Liver (tissue), 9 donors: ENCODE results near the gene CCDC88C. TPM values are rescaled to one million over a fixed set of nuclear protein-coding genes. Genes with fewer than 3 reads are reported as not detected.

Experiments
- DNase-seq: peaks from one replicate; pipeline ENCODE4 v3.0.0-alpha.2; 2017; ENCODE audit warnings: low spot score
- H3K27ac ChIP-seq, 2 donors: one replicate each; pipeline ENCODE4 v1.7.0; 2013; ENCODE audit warnings: inconsistent platforms in 2 of 2, low read length in 2 of 2, control low read depth in 1 of 2, low read depth in 1 of 2, mild to moderate bottlenecking in 1 of 2
- H3K27me3 ChIP-seq, 4 donors: one replicate each; pipeline versions ENCODE4 v1.6.1 to v1.7.0; 2013; ENCODE audit warnings: low read length in 3 of 4, inconsistent platforms in 1 of 4, mild to moderate bottlenecking in 1 of 4, moderate library complexity in 1 of 4; ENCODE audit not compliant: control insufficient read depth in 4 of 4, insufficient read depth in 4 of 4
- H3K36me3 ChIP-seq, 4 donors: one replicate each; pipeline versions ENCODE4 v1.6.1 to v1.7.0; 2013; ENCODE audit warnings: low read length in 3 of 4, mild to moderate bottlenecking in 3 of 4, low read depth in 1 of 4, moderate library complexity in 1 of 4; ENCODE audit not compliant: control insufficient read depth in 4 of 4, insufficient read depth in 3 of 4
- H3K4me1 ChIP-seq, 4 donors: one replicate each; pipeline versions ENCODE4 v1.6.1 to v1.7.0; 2013; ENCODE audit warnings: low read length in 3 of 4, mild to moderate bottlenecking in 3 of 4, moderate library complexity in 1 of 4; ENCODE audit not compliant: control insufficient read depth in 4 of 4, insufficient read depth in 4 of 4
- H3K4me3 ChIP-seq, 3 donors: one replicate each; pipeline versions ENCODE4 v1.6.1 to v1.7.0; 2013; ENCODE audit warnings: low read length in 3 of 3, control low read depth in 1 of 3, low read depth in 1 of 3, mild to moderate bottlenecking in 1 of 3
- H3K9ac ChIP-seq, 2 donors: one replicate each; pipeline ENCODE4 v1.7.0; 2013; ENCODE audit warnings: low read length in 2 of 2, mild to moderate bottlenecking in 2 of 2, moderate library complexity in 2 of 2, control low read depth in 1 of 2, low read depth in 1 of 2
- H3K9me3 ChIP-seq, 4 donors: one replicate each; pipeline versions ENCODE4 v1.6.1 to v1.7.0; 2013; ENCODE audit warnings: low read length in 3 of 4; ENCODE audit not compliant: control insufficient read depth in 4 of 4
- ATF3 ChIP-seq: IDR thresholded peaks from 2 replicates; pipeline ENCODE4 v1.6.1; 2016; ENCODE audit warnings: antibody characterized with exemption
- EGR1 ChIP-seq, 2 donors: IDR thresholded peaks; 2 replicates each; pipeline ENCODE4 v1.6.1; 2016 to 2018; ENCODE audit warnings: antibody characterized with exemption in 2 of 2, low read depth in 2 of 2
- FOXA1 ChIP-seq: IDR thresholded peaks from 2 replicates; pipeline ENCODE4 v1.6.1; 2016; ENCODE audit warnings: antibody characterized with exemption
- FOXA2 ChIP-seq: IDR thresholded peaks from 2 replicates; pipeline ENCODE4 v1.6.1; 2016; ENCODE audit warnings: antibody characterized with exemption
- GABPA ChIP-seq, 2 donors: IDR thresholded peaks in 1 of 2; conservative IDR thresholded peaks in 1 of 2; 2 replicates each; pipeline ENCODE4 v1.6.1; 2016; ENCODE audit warnings: antibody characterized with exemption in 2 of 2, mild to moderate bottlenecking in 1 of 2, moderate library complexity in 1 of 2
- HNF4A ChIP-seq, 2 donors: conservative IDR thresholded peaks; 2 replicates each; pipeline ENCODE4 v1.6.1; 2016; ENCODE audit warnings: antibody characterized with exemption in 2 of 2, mild to moderate bottlenecking in 2 of 2
- HNF4G ChIP-seq: IDR thresholded peaks from 2 replicates; pipeline ENCODE4 v1.6.1; 2016; ENCODE audit warnings: antibody characterized with exemption
- JUND ChIP-seq, 2 donors: IDR thresholded peaks; 2 replicates each; pipeline ENCODE4 v1.6.1; 2016; ENCODE audit warnings: antibody characterized with exemption in 2 of 2
- MAX ChIP-seq: IDR thresholded peaks from 2 replicates; pipeline ENCODE4 v1.6.1; 2016; ENCODE audit warnings: antibody characterized with exemption
- NR2F2 ChIP-seq: IDR thresholded peaks from 2 replicates; pipeline ENCODE4 v1.6.1; 2016; ENCODE audit warnings: antibody characterized with exemption
- RAD21 ChIP-seq, 2 donors: IDR thresholded peaks; 2 replicates each; pipeline ENCODE4 v1.6.1; 2016; ENCODE audit warnings: antibody characterized with exemption in 2 of 2, mild to moderate bottlenecking in 2 of 2
- RXRA ChIP-seq, 2 donors: IDR thresholded peaks; 2 replicates each; pipeline ENCODE4 v1.6.1; 2017 to 2018; ENCODE audit warnings: antibody characterized with exemption in 2 of 2, mild to moderate bottlenecking in 1 of 2
- SP1 ChIP-seq: IDR thresholded peaks from 2 replicates; pipeline ENCODE4 v1.6.1; 2018; ENCODE audit warnings: antibody characterized with exemption, mild to moderate bottlenecking
- YY1 ChIP-seq: IDR thresholded peaks from 2 replicates; pipeline ENCODE4 v1.6.1; 2016; ENCODE audit warnings: antibody characterized with exemption, mild to moderate bottlenecking
- ZBTB33 ChIP-seq: IDR thresholded peaks from 2 replicates; pipeline ENCODE4 v1.6.1; 2016; ENCODE audit warnings: antibody characterized with exemption
- WGBS: extraction: QIAGEN DNeasy Blood & Tissue Kit; methylation state at CpG from one replicate; pipeline ENCODE4 v1.1.7; 2013; 5-methylcytosine and 5-hydroxymethylcytosine counted together
- polyA plus RNA-seq, 2 donors: library from polyadenylated mRNA; stranded (reverse) in 1 of 2; unstranded in 1 of 2; fragments of 200-250 nt in 1 of 2; fragments of >200 nt in 1 of 2; fragmentation: Nextera tagmentation in 1 of 2; extraction: Ambion mirVana in 1 of 2; gene quantifications; one replicate each; pipeline versions ENCODE4 v1.2.1 to v1.2.3, GENCODE V29; 2013 to 2015
- total RNA-seq, 2 donors: library from RNA; depleted of rRNA; stranded (reverse); fragments of >200 nt; gene quantifications; one replicate each; pipeline ENCODE4 v1.2.3, GENCODE V29; 2014
- TF ChIP-seq, protein P1 (sequence below): IDR thresholded peaks from 2 replicates; pipeline ENCODE4 v1.6.1; 2016; ENCODE audit warnings: antibody characterized with exemption, mild to moderate bottlenecking
- TF ChIP-seq, protein P2 (sequence below): fragments of 150-350 bp; IDR thresholded peaks from 2 replicates; pipeline ENCODE4 v1.5.1; 2017; ENCODE audit warnings: improper control_type of control experiment, low read depth, low read length; ENCODE audit not compliant: missing input control
- donor health status: healthy.
- donor health status: healthy.
- donor health status: healthy.
- donor health status: healthy.
- donor health status: healthy.

Gene CCDC88C
- total and polyA plus RNA-seq, 4 donors = 1.3 to 10.8 (median 4.0) TPM

GRCh38 chr14:91271639-91272038 lies 146.0 kb downstream of the CCDC88C start:
- no peak for TF ChIP-seq JUND (IDR thresholded peaks at IDR 0.05)
- TF ChIP-seq ATF3 = no peak
- no peak for TF ChIP-seq ZBTB33
- no peak for TF ChIP-seq MAX
- TF ChIP-seq RXRA (IDR thresholded peaks at IDR 0.05) = no peak
- no peak for TF ChIP-seq FOXA2
- TF ChIP-seq YY1 = no peak
- TF ChIP-seq HNF4A (conservative IDR thresholded peaks at IDR 0.05) = no peak
- TF ChIP-seq GABPA (IDR thresholded peaks at IDR 0.05 in 1 of 2, conservative IDR thresholded peaks at IDR 0.05 in 1 of 2) = no peak
- TF ChIP-seq EGR1 (IDR thresholded peaks at IDR 0.05; ENCODE audit: low read depth in 2 of 2) = no peak
- no peak for TF ChIP-seq RAD21 (IDR thresholded peaks at IDR 0.05)
- TF ChIP-seq, protein P1, sequence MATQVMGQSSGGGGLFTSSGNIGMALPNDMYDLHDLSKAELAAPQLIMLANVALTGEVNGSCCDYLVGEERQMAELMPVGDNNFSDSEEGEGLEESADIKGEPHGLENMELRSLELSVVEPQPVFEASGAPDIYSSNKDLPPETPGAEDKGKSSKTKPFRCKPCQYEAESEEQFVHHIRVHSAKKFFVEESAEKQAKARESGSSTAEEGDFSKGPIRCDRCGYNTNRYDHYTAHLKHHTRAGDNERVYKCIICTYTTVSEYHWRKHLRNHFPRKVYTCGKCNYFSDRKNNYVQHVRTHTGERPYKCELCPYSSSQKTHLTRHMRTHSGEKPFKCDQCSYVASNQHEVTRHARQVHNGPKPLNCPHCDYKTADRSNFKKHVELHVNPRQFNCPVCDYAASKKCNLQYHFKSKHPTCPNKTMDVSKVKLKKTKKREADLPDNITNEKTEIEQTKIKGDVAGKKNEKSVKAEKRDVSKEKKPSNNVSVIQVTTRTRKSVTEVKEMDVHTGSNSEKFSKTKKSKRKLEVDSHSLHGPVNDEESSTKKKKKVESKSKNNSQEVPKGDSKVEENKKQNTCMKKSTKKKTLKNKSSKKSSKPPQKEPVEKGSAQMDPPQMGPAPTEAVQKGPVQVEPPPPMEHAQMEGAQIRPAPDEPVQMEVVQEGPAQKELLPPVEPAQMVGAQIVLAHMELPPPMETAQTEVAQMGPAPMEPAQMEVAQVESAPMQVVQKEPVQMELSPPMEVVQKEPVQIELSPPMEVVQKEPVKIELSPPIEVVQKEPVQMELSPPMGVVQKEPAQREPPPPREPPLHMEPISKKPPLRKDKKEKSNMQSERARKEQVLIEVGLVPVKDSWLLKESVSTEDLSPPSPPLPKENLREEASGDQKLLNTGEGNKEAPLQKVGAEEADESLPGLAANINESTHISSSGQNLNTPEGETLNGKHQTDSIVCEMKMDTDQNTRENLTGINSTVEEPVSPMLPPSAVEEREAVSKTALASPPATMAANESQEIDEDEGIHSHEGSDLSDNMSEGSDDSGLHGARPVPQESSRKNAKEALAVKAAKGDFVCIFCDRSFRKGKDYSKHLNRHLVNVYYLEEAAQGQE = no peak
- TF ChIP-seq FOXA1 = no peak
- TF ChIP-seq SP1 = no peak
- TF ChIP-seq HNF4G = no peak
- TF ChIP-seq NR2F2 = no peak
- Histone ChIP-seq H3K27ac (no peak overlapping the region), H3K36me3 (peaks cover 0 to 11% (median 3%) of the 10 kb centered on the region in 4 donors), H3K27me3 (no peaks in the 10 kb centered on the region), H3K4me3 (no peak overlapping the region), H3K9ac (no peak overlapping the region), H3K9me3 (no peaks in the 10 kb centered on the region), H3K4me1 (peaks cover 0 to 3% (median under 1%) of the 10 kb centered on the region in 4 donors)
- DNase-seq = no peak
- WGBS = 94% methylated on average over 9 of the region's 9 CpGs

DNA sequence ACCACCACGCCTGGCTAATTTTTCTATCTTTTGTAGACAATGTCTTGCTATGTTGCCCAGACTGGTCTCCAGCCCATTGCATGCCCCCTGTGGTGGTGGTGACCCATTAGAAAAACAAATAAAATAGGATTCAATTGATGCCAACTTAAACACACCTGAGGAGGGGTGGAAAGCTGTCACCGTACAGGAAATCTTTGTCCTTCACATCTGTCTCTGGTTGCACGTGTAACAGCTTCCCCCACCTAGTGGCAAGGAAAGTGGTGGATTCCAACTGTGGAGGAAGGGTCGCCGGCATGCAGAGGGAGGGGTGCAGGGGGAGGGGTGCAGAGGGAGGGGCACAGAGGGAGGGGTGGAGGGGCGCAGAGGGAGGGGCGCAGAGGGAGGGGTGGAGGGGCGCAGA lies 147.0 kb downstream of the CCDC88C start:
- no peak overlapping the region for H3K4me3 ChIP-seq
- WGBS = 65% methylated on average over 8 of the region's 8 CpGs
- no peaks in the 10 kb centered on the region for H3K4me1 ChIP-seq
- TF ChIP-seq, protein P1 = no peak
- TF ChIP-seq, protein P2, sequence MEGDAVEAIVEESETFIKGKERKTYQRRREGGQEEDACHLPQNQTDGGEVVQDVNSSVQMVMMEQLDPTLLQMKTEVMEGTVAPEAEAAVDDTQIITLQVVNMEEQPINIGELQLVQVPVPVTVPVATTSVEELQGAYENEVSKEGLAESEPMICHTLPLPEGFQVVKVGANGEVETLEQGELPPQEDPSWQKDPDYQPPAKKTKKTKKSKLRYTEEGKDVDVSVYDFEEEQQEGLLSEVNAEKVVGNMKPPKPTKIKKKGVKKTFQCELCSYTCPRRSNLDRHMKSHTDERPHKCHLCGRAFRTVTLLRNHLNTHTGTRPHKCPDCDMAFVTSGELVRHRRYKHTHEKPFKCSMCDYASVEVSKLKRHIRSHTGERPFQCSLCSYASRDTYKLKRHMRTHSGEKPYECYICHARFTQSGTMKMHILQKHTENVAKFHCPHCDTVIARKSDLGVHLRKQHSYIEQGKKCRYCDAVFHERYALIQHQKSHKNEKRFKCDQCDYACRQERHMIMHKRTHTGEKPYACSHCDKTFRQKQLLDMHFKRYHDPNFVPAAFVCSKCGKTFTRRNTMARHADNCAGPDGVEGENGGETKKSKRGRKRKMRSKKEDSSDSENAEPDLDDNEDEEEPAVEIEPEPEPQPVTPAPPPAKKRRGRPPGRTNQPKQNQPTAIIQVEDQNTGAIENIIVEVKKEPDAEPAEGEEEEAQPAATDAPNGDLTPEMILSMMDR = no peak
- no peak for TF ChIP-seq NR2F2
- no peak for TF ChIP-seq MAX
- TF ChIP-seq YY1 = no peak
- no peak for TF ChIP-seq GABPA (IDR thresholded peaks at IDR 0.05 in 1 of 2, conservative IDR thresholded peaks at IDR 0.05 in 1 of 2)
- H3K27ac ChIP-seq = no peak overlapping the region
- H3K27me3 ChIP-seq = no peaks in the 10 kb centered on the region
- no peak overlapping the region for H3K9ac ChIP-seq
- DNase-seq = no peak
- H3K36me3 ChIP-seq = peaks cover 0 to 8% (median 2%) of the 10 kb centered on the region in 4 donors
- no peaks in the 10 kb centered on the region for H3K9me3 ChIP-seq
